Mononuclear cell (primary cell): ENCODE data around the gene SLC35F1. TPM values are rescaled to one million over a fixed set of nuclear protein-coding genes. Genes with fewer than 3 reads are reported as not detected.

Experiments used
- H3K27me3 ChIP-seq: 2 replicates; pipeline ENCODE4 v1.6.0; 2011; ENCODE audit warnings: low read length, control low read depth; ENCODE audit not compliant: insufficient read depth
- H3K4me1 ChIP-seq: 2 replicates; pipeline ENCODE4 v1.5.1; 2011; ENCODE audit warnings: mild to moderate bottlenecking, low read length, control low read depth; ENCODE audit not compliant: insufficient read depth
- H3K4me3 ChIP-seq: 2 replicates; pipeline ENCODE4 v1.5.1; 2011; ENCODE audit warnings: mild to moderate bottlenecking, low read length, moderate library complexity
- H3K9me3 ChIP-seq: 2 replicates; pipeline ENCODE4 v1.5.1; 2011; ENCODE audit warnings: low read depth, mild to moderate bottlenecking, control low read depth, low read length
- total RNA-seq: library from RNA; depleted of rRNA; stranded (reverse); fragments of >200 nt; gene quantifications from one replicate; pipeline ENCODE4 v1.2.3, GENCODE V29; 2012

The SLC35F1 gene
- total RNA-seq, 1 donor, result not detected

GRCh38 chr6:118297821-118298220, 390.8 kb downstream of the SLC35F1 start:
- Histone ChIP-seq H3K9me3 (no peaks in the 10 kb centered on the region), H3K4me1 (no peaks in the 10 kb centered on the region), H3K27me3 (peaks cover 2% of the 10 kb centered on the region), H3K4me3 (no peak overlapping the region)

GRCh38 chr6:118298476-118299427, 391.7 kb downstream of the SLC35F1 start:
- Histone ChIP-seq H3K27me3 (peaks cover 2% of the 10 kb centered on the region), H3K4me3 (no peak overlapping the region), H3K4me1 (no peaks in the 10 kb centered on the region), H3K9me3 (no peaks in the 10 kb centered on the region)

- Histone ChIP-seq H3K4me1 (no peaks in the 10 kb centered on the region), H3K27me3 (peaks cover 2% of the 10 kb centered on the region), H3K9me3 (no peaks in the 10 kb centered on the region), H3K4me3 (no peak overlapping the region)
These were observed 392.4 kb downstream of the SLC35F1 start for GRCh38 chr6:118299457-118299856.

- Histone ChIP-seq H3K4me1 (no peaks in the 10 kb centered on the region), H3K4me3 (no peak overlapping the region), H3K27me3 (no peaks in the 10 kb centered on the region), H3K9me3 (no peaks in the 10 kb centered on the region)
These were observed 397.3 kb downstream of the SLC35F1 start for GRCh38 chr6:118304321-118304720.

DNA sequence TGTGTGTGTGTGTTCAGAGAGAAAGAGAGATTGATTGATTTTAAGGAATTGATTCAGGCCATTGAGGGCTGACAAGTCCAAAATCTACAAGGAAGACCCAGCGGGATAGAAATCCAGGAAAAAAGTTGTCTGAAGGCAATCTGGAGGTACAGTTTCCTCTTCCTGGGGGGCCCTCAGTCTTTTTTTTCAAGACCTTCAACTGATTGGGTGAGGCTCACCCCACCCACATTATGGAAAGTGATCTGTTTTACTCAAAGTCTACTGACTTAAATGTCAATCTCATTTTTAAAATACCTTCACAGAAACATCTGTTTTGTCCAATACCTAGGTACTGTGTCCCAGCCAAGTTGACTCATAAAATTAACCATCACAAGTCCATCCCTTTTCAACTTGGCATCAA, 398.0 kb downstream of the SLC35F1 start:
- Histone ChIP-seq H3K27me3 (no peaks in the 10 kb centered on the region), H3K9me3 (no peaks in the 10 kb centered on the region), H3K4me3 (no peak overlapping the region), H3K4me1 (no peaks in the 10 kb centered on the region)

DNA sequence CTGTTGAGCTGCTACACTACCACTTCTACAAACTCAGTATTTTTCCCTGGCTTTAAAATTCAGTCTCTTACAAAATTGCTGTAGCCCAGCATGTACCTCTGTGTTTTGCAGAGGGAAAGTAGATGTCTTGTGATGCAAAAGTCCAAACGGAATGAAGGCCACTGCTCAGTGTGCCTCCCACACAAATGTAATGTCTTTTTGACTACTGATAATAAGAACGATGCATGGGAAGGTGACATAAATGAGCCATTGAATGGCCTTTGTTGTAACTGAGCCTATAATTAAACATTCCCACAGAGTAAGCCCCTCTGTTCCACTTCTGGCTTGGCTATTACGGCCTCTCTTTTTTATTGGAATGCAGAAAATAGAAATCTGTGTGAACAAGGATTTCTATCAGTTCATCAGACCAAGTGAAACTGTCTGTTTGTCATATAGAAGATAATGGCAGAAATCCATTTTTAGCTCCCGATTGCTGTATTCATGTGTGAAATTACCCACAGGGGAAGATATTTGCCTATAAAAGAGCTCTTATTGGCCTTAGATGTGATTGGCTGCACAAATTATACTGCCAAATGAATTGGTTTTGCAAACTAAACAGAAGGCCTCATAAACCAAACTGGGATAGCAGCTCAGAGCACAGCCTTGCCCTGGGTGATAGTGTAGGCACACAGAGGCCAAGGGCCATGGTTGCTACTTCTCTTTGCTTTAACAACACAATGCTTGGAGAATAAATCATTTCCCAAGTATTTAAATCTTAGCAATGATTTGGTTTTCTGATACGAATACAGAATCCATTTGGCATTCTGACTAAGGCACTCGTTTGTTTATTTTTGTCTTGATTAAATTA, 399.6 kb downstream of the SLC35F1 start:
- Histone ChIP-seq H3K4me3 (no peak overlapping the region), H3K9me3 (no peaks in the 10 kb centered on the region), H3K4me1 (no peaks in the 10 kb centered on the region), H3K27me3 (no peaks in the 10 kb centered on the region)

DNA sequence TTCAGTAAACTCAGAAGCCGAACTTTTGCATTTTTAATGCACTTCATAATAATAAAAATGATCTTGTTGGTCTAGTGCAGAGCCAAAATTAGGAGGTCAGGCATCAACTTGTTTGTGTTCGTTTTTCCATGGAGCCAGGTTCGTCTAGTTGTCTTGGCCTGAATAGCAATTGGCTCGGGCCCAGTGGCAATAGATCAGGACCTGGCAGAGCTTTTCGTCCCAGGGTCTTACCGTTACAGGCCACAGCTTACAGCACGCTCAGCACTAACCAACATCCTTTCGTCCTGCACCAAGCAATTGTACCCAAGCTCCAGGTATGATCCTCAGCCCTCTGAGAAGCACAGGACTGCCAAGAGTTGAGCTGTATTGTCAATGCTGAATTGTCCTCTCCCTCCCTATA, 400.5 kb downstream of the SLC35F1 start:
- Histone ChIP-seq H3K4me3 (no peak overlapping the region), H3K27me3 (no peaks in the 10 kb centered on the region), H3K9me3 (no peaks in the 10 kb centered on the region), H3K4me1 (no peaks in the 10 kb centered on the region)

DNA sequence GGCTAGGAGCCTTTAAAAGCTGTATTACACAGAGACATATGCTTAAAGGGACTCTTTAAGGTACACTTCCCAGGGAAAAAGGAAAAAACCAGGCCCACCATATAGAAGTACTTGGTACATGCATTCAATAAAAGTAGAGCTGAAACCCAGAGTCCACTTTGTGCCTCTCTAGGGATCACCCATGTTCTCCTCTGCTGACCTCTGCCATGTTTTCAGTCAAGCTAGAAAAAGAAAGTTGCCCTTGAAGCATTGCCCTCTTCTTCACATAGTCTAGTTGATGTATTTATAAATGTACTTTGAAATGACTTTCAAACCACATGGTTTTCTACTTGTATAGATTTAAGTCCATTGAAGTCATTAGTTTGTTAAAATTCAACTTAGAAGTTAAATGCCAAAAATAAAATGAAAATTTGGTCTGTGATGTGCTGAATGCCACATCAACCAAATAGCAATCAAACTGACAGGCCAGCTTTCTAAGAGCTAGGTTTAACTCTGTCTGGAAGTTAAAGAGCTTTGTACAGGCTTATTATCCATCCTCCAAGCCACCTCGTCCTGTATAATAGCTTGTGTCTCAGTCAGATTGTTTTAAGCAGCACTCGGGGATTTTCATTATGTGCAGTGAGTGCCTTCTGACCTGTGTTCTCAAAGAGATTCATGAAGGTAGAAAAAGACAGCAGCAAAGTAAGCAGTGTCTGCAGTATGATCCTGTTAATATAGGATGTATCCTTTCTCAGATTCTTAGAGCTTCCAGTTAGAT, 402.5 kb downstream of the SLC35F1 start:
- no peaks in the 10 kb centered on the region for H3K9me3 ChIP-seq
- H3K4me3 ChIP-seq, result no peak overlapping the region
- no peaks in the 10 kb centered on the region for H3K27me3 ChIP-seq
- no peaks in the 10 kb centered on the region for H3K4me1 ChIP-seq

- Histone ChIP-seq H3K4me1 (no peaks in the 10 kb centered on the region), H3K27me3 (no peaks in the 10 kb centered on the region), H3K9me3 (no peaks in the 10 kb centered on the region), H3K4me3 (no peak overlapping the region)
These were observed 406.1 kb downstream of the SLC35F1 start for GRCh38 chr6:118313208-118313607.

DNA sequence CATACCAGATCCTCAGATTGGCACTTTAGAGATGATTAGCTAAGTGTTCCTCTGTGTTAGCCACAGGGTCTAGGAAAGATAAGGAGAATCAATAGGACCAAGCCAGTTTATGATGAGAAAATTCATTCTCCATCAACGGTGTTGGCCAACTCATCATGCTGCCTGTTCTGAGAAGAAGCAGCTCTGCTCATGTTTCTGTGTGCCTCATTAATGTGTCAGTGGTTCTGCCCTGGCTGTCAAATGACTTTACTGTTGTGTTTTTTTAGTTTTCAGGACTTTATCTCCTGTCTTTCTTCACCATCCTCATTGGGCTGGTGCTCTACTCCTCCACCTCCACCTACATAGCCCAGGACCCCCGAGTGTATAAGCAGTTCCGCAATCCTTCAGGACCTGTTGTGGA, 406.7 kb downstream of the SLC35F1 start:
- H3K9me3 ChIP-seq, result no peaks in the 10 kb centered on the region
- no peak overlapping the region for H3K4me3 ChIP-seq
- no peaks in the 10 kb centered on the region for H3K27me3 ChIP-seq
- no peaks in the 10 kb centered on the region for H3K4me1 ChIP-seq

- Histone ChIP-seq H3K27me3 (no peaks in the 10 kb centered on the region), H3K4me3 (no peak overlapping the region), H3K4me1 (no peaks in the 10 kb centered on the region), H3K9me3 (no peaks in the 10 kb centered on the region)
These were observed 409.8 kb downstream of the SLC35F1 start for GRCh38 chr6:118316796-118317384.

- no peaks in the 10 kb centered on the region for H3K27me3 ChIP-seq
- H3K4me3 ChIP-seq, result no peak overlapping the region
- H3K4me1 ChIP-seq, result no peaks in the 10 kb centered on the region
- no peaks in the 10 kb centered on the region for H3K9me3 ChIP-seq
These were observed 410.8 kb downstream of the SLC35F1 start for GRCh38 chr6:118317581-118318563.

DNA sequence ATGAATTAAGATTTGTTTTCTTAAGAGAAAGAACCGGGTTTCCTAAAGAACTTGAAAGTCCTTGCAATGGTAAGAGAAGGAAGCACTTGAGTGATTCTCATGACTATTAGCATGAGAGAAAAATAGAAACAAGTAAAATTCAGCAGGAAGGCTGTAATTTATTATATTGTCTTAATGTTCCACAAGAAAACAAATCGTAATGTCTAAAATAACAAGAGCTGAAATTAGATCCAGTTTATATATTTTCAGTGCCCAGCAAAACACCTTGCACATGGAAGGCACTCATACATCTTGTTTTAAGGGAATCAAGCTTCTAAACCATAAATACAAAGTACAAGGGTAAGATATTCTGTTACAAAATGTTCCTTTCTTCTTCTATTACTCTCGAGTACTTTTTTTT, 411.6 kb downstream of the SLC35F1 start:
- Histone ChIP-seq H3K9me3 (no peaks in the 10 kb centered on the region), H3K4me1 (no peaks in the 10 kb centered on the region), H3K27me3 (no peaks in the 10 kb centered on the region), H3K4me3 (no peak overlapping the region)

- H3K4me3 ChIP-seq, result no peak overlapping the region
- H3K27me3 ChIP-seq, result no peaks in the 10 kb centered on the region
- no peaks in the 10 kb centered on the region for H3K9me3 ChIP-seq
- no peaks in the 10 kb centered on the region for H3K4me1 ChIP-seq
These were observed 412.4 kb downstream of the SLC35F1 start for GRCh38 chr6:118319416-118319815.
